Spinal cord (tissue), 10 donors: ENCODE results near the gene PAX9. TPM values are rescaled to one million over a fixed set of nuclear protein-coding genes. Genes with fewer than 3 reads are reported as not detected.

Experiments used
- DNase-seq, 6 donors: peaks; one replicate each; pipeline versions ENCODE4 v3.0.0 to v3.0.0-alpha.2; 2013 to 2015; ENCODE audit warnings: low spot score in 6 of 6, low read depth in 4 of 6
- H3K27ac ChIP-seq: one replicate; pipeline ENCODE4 v1.5.1; 2013; ENCODE audit warnings: low read depth, low read length, control low read depth
- H3K27me3 ChIP-seq: one replicate; pipeline ENCODE4 v1.6.1; 2013; ENCODE audit warnings: low read length; ENCODE audit not compliant: control insufficient read depth, insufficient read depth
- H3K36me3 ChIP-seq: one replicate; pipeline ENCODE4 v1.6.1; 2013; ENCODE audit warnings: low read length; ENCODE audit not compliant: control insufficient read depth, insufficient read depth
- H3K4me1 ChIP-seq: one replicate; pipeline ENCODE4 v1.6.1; 2013; ENCODE audit warnings: low read length; ENCODE audit not compliant: control insufficient read depth, insufficient read depth
- H3K4me3 ChIP-seq: one replicate; pipeline ENCODE4 v1.5.1; 2013; ENCODE audit warnings: low read depth, low read length, control low read depth
- H3K9me3 ChIP-seq: one replicate; pipeline ENCODE4 v1.6.1; 2013; ENCODE audit warnings: low read length; ENCODE audit not compliant: control insufficient read depth, insufficient read depth
- WGBS: methylation state at CpG from one replicate; pipeline ENCODE4 v1.1.5; 2013; ENCODE audit warnings: missing lambda C conversion rate; ENCODE audit not compliant: insufficient coverage; 5-methylcytosine and 5-hydroxymethylcytosine counted together
- polyA plus RNA-seq, 2 donors: library from polyadenylated mRNA; unstranded; fragments of 120-200 nt; gene quantifications; one replicate each; pipeline ENCODE4 v1.2.1, GENCODE V29; 2013; ENCODE audit not compliant: insufficient read length in 2 of 2
- total RNA-seq, 2 donors: library from RNA; depleted of rRNA in 1 of 2; stranded (reverse); fragments of 120-200 nt in 1 of 2; fragments of >200 nt in 1 of 2; gene quantifications; one replicate each; pipeline versions ENCODE4 v1.2.3 to v1.2.4, GENCODE V29; 2013 to 2014
- donor health status: healthy.

PAX9 gene
- total and polyA plus RNA-seq, 4 donors: 0.28 to 0.79 (median 0.30) TPM

- 89% methylated on average over 1 of the region's 1 CpG for WGBS
- H3K4me3 ChIP-seq: no peak overlapping the region
- DNase-seq: no peak
- H3K4me1 ChIP-seq: no peaks in the 10 kb centered on the region
- no peak overlapping the region for H3K27ac ChIP-seq
- H3K9me3 ChIP-seq: no peaks in the 10 kb centered on the region
- H3K27me3 ChIP-seq: no peaks in the 10 kb centered on the region
- H3K36me3 ChIP-seq: no peaks in the 10 kb centered on the region
Measured at GRCh38 chr14:36700651-36701050, 39.0 kb downstream of the PAX9 start.

GRCh38 chr14:36701132-36701531 is 39.5 kb downstream of the PAX9 start:
- WGBS: no CpG with 5 or more reads among the region's 1 CpG
- Histone ChIP-seq H3K9me3 (no peaks in the 10 kb centered on the region), H3K4me3 (no peak overlapping the region), H3K4me1 (no peaks in the 10 kb centered on the region), H3K27me3 (no peaks in the 10 kb centered on the region), H3K36me3 (no peaks in the 10 kb centered on the region), H3K27ac (no peak overlapping the region)
- DNase-seq: no peak

GRCh38 chr14:36702474-36702873 is 40.8 kb downstream of the PAX9 start:
- no peaks in the 10 kb centered on the region for H3K4me1 ChIP-seq
- H3K9me3 ChIP-seq: no peaks in the 10 kb centered on the region
- no peaks in the 10 kb centered on the region for H3K36me3 ChIP-seq
- no peak overlapping the region for H3K4me3 ChIP-seq
- DNase-seq: no peak
- WGBS: no CpG with 5 or more reads among the region's 2 CpGs
- no peaks in the 10 kb centered on the region for H3K27me3 ChIP-seq
- H3K27ac ChIP-seq: no peak overlapping the region

GRCh38 chr14:36707570-36707969 is 45.9 kb downstream of the PAX9 start:
- H3K27ac ChIP-seq: no peak overlapping the region
- no peaks in the 10 kb centered on the region for H3K9me3 ChIP-seq
- no peaks in the 10 kb centered on the region for H3K36me3 ChIP-seq
- no peak for DNase-seq
- no peaks in the 10 kb centered on the region for H3K27me3 ChIP-seq
- H3K4me1 ChIP-seq: no peaks in the 10 kb centered on the region
- H3K4me3 ChIP-seq: no peak overlapping the region

- no peaks in the 10 kb centered on the region for H3K9me3 ChIP-seq
- DNase-seq: no peak
- H3K36me3 ChIP-seq: no peaks in the 10 kb centered on the region
- H3K27me3 ChIP-seq: no peaks in the 10 kb centered on the region
- no CpG with 5 or more reads among the region's 4 CpGs for WGBS
- H3K4me3 ChIP-seq: no peak overlapping the region
- H3K27ac ChIP-seq: no peak overlapping the region
- H3K4me1 ChIP-seq: no peaks in the 10 kb centered on the region
Measured at GRCh38 chr14:36713960-36714703, 52.5 kb downstream of the PAX9 start.

GRCh38 chr14:36716614-36717184 is 55.0 kb downstream of the PAX9 start:
- H3K36me3 ChIP-seq: no peaks in the 10 kb centered on the region
- H3K27ac ChIP-seq: no peak overlapping the region
- H3K9me3 ChIP-seq: no peaks in the 10 kb centered on the region
- 90% methylated on average over 7 of the region's 7 CpGs for WGBS
- no peak overlapping the region for H3K4me3 ChIP-seq
- DNase-seq: no peak
- H3K4me1 ChIP-seq: no peaks in the 10 kb centered on the region
- H3K27me3 ChIP-seq: no peaks in the 10 kb centered on the region

GRCh38 chr14:36717363-36717762 is 55.7 kb downstream of the PAX9 start:
- Histone ChIP-seq H3K4me1 (no peaks in the 10 kb centered on the region), H3K27ac (no peak overlapping the region), H3K27me3 (no peaks in the 10 kb centered on the region), H3K4me3 (no peak overlapping the region), H3K9me3 (no peaks in the 10 kb centered on the region), H3K36me3 (no peaks in the 10 kb centered on the region)
- 56% methylated on average over 2 of the region's 5 CpGs for WGBS
- no peak for DNase-seq

- H3K27me3 ChIP-seq: no peaks in the 10 kb centered on the region
- H3K27ac ChIP-seq: no peak overlapping the region
- H3K9me3 ChIP-seq: no peaks in the 10 kb centered on the region
- DNase-seq: no peak
- H3K4me3 ChIP-seq: no peak overlapping the region
- WGBS: no CpG with 5 or more reads among the region's 1 CpG
- no peaks in the 10 kb centered on the region for H3K36me3 ChIP-seq
- no peaks in the 10 kb centered on the region for H3K4me1 ChIP-seq
Measured at GRCh38 chr14:36718216-36718615, 56.6 kb downstream of the PAX9 start.

GRCh38 chr14:36719823-36720222 is 58.2 kb downstream of the PAX9 start:
- H3K36me3 ChIP-seq: no peaks in the 10 kb centered on the region
- H3K4me3 ChIP-seq: no peak overlapping the region
- no peaks in the 10 kb centered on the region for H3K9me3 ChIP-seq
- no peaks in the 10 kb centered on the region for H3K27me3 ChIP-seq
- H3K4me1 ChIP-seq: no peaks in the 10 kb centered on the region
- no peak overlapping the region for H3K27ac ChIP-seq
- DNase-seq: no peak
- 95% methylated on average over 6 of the region's 7 CpGs for WGBS

- Histone ChIP-seq H3K9me3 (no peaks in the 10 kb centered on the region), H3K4me1 (no peaks in the 10 kb centered on the region), H3K27ac (no peak overlapping the region), H3K4me3 (no peak overlapping the region), H3K27me3 (no peaks in the 10 kb centered on the region), H3K36me3 (no peaks in the 10 kb centered on the region)
- 100% methylated on average over 1 of the region's 2 CpGs for WGBS
- DNase-seq: no peak
Measured at GRCh38 chr14:36720657-36721056, 59.0 kb downstream of the PAX9 start.
